LoVo (cell line): Measurements from ENCODE around the gene INS.

Experiments
- DNase-seq: peaks from one replicate; pipeline ENCODE4 v3.0.0-alpha.2; 2016; ENCODE audit warnings: low spot score

The INS gene

DNA sequence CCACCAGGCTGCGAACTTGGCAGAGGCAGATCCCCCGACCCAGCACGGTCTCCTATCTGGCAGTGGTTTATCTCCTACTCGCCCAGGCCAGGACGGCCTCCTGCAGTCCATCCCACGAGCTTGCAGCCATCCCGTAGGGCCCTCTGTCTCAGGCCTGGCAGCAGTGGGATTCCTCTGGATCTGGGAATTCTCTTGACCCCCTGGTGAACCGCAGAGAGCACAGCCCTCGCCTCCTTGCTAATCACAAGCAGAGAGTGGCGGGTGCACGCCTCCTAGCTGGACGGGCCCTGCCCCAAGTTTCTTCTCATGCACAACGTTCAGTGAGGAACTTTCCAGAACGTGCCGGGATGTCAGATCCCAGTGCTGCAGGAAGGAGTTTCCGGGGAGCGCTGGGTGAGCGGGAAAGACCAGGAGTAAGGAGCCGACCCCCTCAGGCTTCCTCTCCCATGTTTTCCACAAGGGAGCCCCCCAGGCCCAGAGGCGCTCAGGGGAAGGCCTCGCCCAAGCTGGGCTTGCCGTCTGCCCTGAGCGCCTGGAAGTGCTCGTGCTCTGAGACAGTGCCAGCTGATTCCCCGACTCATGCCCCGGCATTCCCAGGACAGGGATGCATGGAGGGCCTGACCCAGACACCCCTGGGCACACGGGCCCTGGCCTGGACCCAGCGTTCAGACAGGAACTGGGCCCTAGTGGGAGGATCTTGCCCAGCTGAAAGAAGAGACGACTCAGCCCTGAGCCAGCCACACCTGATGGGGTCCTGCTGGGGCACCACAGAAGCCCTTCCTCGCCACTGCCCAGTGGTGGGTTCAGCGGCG, 46.4 kb downstream of the INS start:
- no peak for DNase-seq

DNA sequence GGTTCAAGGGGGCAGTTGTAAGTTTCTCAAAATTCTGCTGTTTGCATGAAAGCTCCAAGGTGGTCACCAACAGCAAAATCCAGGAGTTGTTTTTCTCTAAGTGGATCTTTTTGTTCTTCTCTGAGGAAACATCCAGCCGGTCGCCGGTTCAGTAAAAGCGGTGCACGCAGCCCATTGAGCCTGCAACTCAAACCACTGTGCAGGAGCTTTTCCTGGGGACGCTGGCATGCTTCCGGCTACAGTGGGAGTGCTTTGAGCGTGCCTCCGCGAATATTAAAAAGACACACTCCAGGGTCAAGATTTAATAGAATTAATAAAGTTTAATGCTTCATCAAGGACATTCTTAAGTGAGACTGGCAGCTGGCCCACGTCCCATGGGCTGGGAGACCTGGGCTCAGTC, 47.2 kb downstream of the INS start:
- no peak for DNase-seq

DNA sequence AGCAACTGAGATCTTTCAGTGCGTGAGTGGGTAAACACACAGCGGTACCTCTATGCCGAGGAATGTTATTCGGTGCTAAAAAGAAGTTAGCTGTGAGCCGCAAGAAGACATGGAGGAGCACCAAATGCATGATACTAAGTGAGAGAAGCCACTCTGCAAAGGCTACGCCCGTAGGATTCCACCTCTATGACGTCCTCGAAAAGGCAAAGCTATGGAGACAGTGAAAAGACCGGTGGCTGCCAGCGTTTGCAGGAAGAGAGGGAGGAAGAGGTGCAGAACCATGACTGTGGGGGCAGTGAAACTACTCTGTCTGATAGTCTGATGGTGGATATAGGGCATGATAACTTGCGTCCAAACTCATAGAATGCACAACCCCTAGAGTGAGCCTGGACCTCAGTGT, 50.5 kb downstream of the INS start:
- no peak for DNase-seq
